IMR-90 (cell line): ENCODE data around the gene SLC7A9.

Experiments
- BHLHE40 ChIP-seq: fragments of 150-350 bp; IDR thresholded peaks from 2 replicates; pipeline ENCODE4 v1.6.1; 2016; ENCODE audit warnings: mild to moderate bottlenecking, low read depth, low read length
- CEBPB ChIP-seq: IDR thresholded peaks from 2 replicates; pipeline ENCODE4 v1.6.1; 2012; ENCODE audit warnings: low read depth, low read length, improper control_type of control experiment
- CHD1 ChIP-seq: IDR thresholded peaks from 2 replicates; pipeline ENCODE4 v1.6.1; 2012; ENCODE audit warnings: low read depth, low read length, improper control_type of control experiment
- CTCF ChIP-seq: conservative IDR thresholded peaks from 2 replicates; pipeline ENCODE4 v1.5.1; 2012; ENCODE audit warnings: mild to moderate bottlenecking, low read depth, low read length, improper control_type of control experiment
- ELK1 ChIP-seq: fragments of 150-350 bp; IDR thresholded peaks from 2 replicates; pipeline ENCODE4 v1.6.1; 2016; ENCODE audit warnings: low read depth, mild to moderate bottlenecking, low read length, moderate library complexity, borderline replicate concordance
- FOS ChIP-seq: fragments of 150-350 bp; IDR thresholded peaks from 2 replicates; pipeline ENCODE4 v1.6.1; 2016; ENCODE audit warnings: low read depth, low read length
- MAFK ChIP-seq: IDR thresholded peaks from 2 replicates; pipeline ENCODE4 v1.6.1; 2012; ENCODE audit warnings: low read depth, low read length, improper control_type of control experiment
- MXI1 ChIP-seq: IDR thresholded peaks from 2 replicates; pipeline ENCODE4 v1.6.1; 2012; ENCODE audit warnings: low read depth, mild to moderate bottlenecking, low read length, moderate library complexity, borderline replicate concordance
- POLR2A ChIP-seq: IDR thresholded peaks from 2 replicates; pipeline ENCODE4 v1.6.1; 2012; ENCODE audit warnings: mild to moderate bottlenecking, low read depth, low read length
- RAD21 ChIP-seq: IDR thresholded peaks from 2 replicates; pipeline ENCODE4 v1.6.1; 2012; ENCODE audit warnings: low read length, improper control_type of control experiment
- RCOR1 ChIP-seq: IDR thresholded peaks from 2 replicates; pipeline ENCODE4 v1.6.1; 2012; ENCODE audit warnings: mild to moderate bottlenecking, low read length, improper control_type of control experiment; ENCODE audit not compliant: insufficient replicate concordance
- RFX5 ChIP-seq: IDR thresholded peaks from 2 replicates; pipeline ENCODE4 v1.8.0; 2012; ENCODE audit warnings: low read depth, mild to moderate bottlenecking, low read length, moderate library complexity
- SMC3 ChIP-seq: fragments of 150-350 bp; IDR thresholded peaks from 2 replicates; pipeline ENCODE4 v1.6.1; 2016; ENCODE audit warnings: low read depth, mild to moderate bottlenecking, antibody characterized with exemption, low read length, moderate library complexity
- USF2 ChIP-seq: fragments of 150-350 bp; IDR thresholded peaks from 2 replicates; pipeline ENCODE4 v1.6.1; 2017; ENCODE audit warnings: mild to moderate bottlenecking, antibody characterized with exemption, low read length, low read depth

- TF ChIP-seq CTCF (no peak), POLR2A (no peak), FOS (no peak), MXI1 (no peak), CHD1 (no peak), SMC3 (no peak), RFX5 (no peak), MAFK (no peak), USF2 (no peak), ELK1 (no peak), BHLHE40 (no peak), RAD21 (no peak), CEBPB (no peak), RCOR1 (no peak)
These were observed 1.2 kb downstream of the SLC7A9 start for GRCh38 chr19:32868206-32868950.
